LNCAP (cell line): ENCODE measurements around the gene WNT7A.

Source experiments
- CTCF ChIP-seq: fragments of 450-650 bp; IDR thresholded peaks from 2 replicates; pipeline ENCODE4 v1.5.1; 2017; ENCODE audit warnings: mild to moderate bottlenecking

The WNT7A gene

DNA sequence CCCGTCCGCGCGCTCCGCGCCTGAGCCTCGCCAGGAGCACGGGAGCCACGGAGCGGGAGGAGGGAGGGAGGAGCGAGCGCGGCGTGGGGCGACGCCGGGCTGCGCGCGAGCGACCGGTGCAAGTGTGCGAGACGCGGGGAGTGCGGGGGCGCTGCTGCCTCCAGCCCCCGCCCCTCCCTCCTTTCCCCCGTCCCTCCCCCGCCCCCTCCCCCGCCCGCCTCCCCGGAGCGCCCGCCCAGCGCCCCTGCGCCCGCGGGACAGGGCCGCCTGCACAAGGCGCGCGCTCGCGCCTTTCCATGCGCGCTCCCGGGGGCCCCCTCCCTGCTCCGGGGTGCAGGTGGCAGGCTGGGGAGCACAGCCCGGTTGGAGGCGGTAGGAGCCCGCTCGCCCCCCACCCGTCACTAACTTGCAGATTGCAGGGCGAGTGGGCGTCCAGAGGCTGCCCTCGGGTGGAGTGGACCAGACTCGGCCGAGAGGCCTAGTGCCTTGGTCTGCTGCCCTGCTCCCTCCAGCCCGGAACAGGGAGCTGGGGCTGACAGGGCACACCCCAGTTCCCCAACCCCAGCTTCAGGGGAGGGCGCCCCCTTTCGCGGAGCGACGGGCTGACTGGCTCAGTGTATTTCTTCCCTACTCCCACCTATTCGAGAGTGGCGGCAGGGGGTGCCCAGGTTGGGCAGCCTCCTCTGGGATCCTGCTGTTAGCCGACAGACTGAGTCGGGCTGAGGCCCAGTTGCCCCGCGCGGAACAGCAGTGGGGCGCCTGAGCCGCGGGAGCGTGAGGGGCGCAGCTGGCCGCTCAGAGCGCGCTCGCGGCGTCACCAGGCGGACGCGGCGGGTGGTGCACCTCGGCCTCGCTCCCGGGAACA lies at the start of gene WNT7A:
Gene WNT7A (minus strand): TSS at position 126 of the 865 bp plus-strand sequence. CDS start 255 bp downstream, outside the sequence.
- peak; percentile 67 for TF ChIP-seq CTCF

GRCh38 chr3:13927295-13927694 lies 47.4 kb upstream of the WNT7A start:
- no peak for TF ChIP-seq CTCF

GRCh38 chr3:13916375-13916774 lies 36.5 kb upstream of the WNT7A start:
- TF ChIP-seq CTCF: no peak

DNA sequence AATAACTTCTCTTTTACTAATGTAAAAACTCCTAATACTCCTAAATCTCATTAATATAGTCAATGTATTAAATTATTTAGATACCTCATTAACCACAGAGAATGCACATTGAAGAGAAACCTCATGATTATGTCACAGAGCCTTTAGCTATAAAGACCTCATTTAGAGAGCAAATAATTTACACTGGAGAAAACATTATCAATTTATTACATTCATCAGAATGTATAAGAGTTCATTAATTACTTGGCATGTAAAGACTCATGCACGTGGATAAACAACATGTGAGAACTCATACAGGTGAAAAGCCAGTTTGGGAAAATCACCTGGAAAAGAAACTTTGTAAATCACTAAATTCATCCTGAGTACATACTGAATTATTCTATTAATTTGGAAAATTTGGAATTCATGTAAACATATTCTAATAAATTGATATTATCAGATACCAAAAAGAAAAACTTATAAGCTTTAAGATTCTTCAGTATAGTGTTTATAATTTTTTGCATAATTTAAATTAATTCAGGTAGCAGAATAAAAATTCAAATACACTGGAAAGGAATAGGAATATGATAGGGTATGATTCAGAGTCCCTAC lies 22.9 kb upstream of the WNT7A start:
- no peak for TF ChIP-seq CTCF

DNA sequence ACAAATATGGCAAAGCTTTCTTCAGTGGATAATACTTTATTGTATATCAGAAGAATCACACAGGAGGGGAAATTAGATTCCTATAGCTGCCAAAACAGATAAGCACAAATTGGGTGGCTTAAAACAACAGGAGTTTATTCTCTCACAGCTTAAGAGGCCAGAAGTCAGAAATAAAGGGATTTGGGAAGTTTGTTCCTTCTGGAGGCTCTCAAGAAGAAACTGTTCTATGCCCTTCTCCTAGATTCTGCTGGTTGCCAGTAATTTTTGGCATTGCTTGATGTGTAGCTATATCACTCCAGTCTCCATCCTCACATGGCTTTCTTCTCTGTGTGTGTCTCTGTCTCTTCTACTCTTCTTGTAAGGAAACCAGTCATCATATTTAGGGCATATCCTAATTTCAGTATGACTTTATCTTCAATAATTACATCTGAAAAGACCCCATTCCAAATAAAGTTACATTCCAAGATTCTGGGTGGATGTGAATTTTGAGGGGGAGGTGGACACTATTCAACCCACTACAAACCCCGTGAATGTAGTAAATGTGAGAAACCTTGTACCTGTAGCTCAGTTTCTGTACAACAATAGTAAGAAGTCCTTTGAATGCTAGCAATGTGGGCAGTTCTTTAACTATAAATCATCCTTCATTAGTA lies 22.2 kb upstream of the WNT7A start:
- no peak for TF ChIP-seq CTCF

GRCh38 chr3:13898346-13898745 lies 18.5 kb upstream of the WNT7A start:
- no peak for TF ChIP-seq CTCF

- peak; percentile 80 for TF ChIP-seq CTCF
Observed at GRCh38 chr3:13896473-13897154, 16.7 kb upstream of the WNT7A start.
